Caco-2 (cell line): ENCODE results near the gene RPP25L. TPM values are rescaled to one million over a fixed set of nuclear protein-coding genes. Genes with fewer than 3 reads are reported as not detected.
"Not testable (repeated sequence)": the region's sequence is repeated elsewhere in the genome, so short reads cannot be mapped to it uniquely, and the experiment has no call there.

Experiments used
- BruUV-seq: library from RNA; stranded (reverse); fragments of 400-500 nt; replicated peaks from 2 replicates; lab custom pipeline; 2021; lab: Mats Ljungman, UMichigan
- CTCF ChIA-PET: fragments of 300-600 bp; sonication (Branson Sonifier 250); formaldehyde crosslinking; loops from one replicate; lab custom pipeline; 2022; ENCODE audit warnings: antibody characterized with exemption; lab: Charles Lee
- POLR2A ChIA-PET: fragments of 300-600 bp; sonication (Branson Sonifier 250); formaldehyde crosslinking; loops from one replicate; lab custom pipeline; 2022; ENCODE audit warnings: antibody characterized with exemption; lab: Charles Lee
- DNase-seq, 2 experiments: peaks; one replicate each; pipeline versions ENCODE4 v3.0.0 to v3.0.0-alpha.2; 2020 to 2022
- H3K27me3 ChIP-seq: replicated peaks from 2 replicates; pipeline ENCODE4 v1.6.0; 2011; ENCODE audit warnings: low read length; ENCODE audit not compliant: control insufficient read depth, insufficient read depth
- H3K36me3 ChIP-seq: 2 replicates; pipeline ENCODE4 v1.5.1; 2011; ENCODE audit warnings: low read length; ENCODE audit not compliant: control insufficient read depth, insufficient read depth
- H3K4me1 ChIP-seq: fragments of 250-450 bp; sonication (Bioruptor Pico); 2 replicates; pipeline ENCODE4 v1.5.1; 2020; ENCODE audit warnings: mild to moderate bottlenecking
- H3K4me3 ChIP-seq: 2 replicates; pipeline ENCODE4 v1.5.1; 2011; ENCODE audit warnings: low read depth, mild to moderate bottlenecking, control low read depth, low read length
- H3K9me3 ChIP-seq: fragments of 250-450 bp; sonication (Bioruptor Pico); 2 replicates; pipeline ENCODE4 v1.5.1; 2020; ENCODE audit warnings: mild to moderate bottlenecking, moderate library complexity
- H3K27ac Mint-ChIP-seq: one replicate; pipeline ENCODE4 v1.8.0; 2022; ENCODE audit warnings: mixed read lengths; ENCODE audit not compliant: unreplicated experiment
- H3K27me3 Mint-ChIP-seq: one replicate; pipeline ENCODE4 v1.8.0; 2022; ENCODE audit warnings: mixed read lengths; ENCODE audit not compliant: insufficient read depth, unreplicated experiment
- H3K36me3 Mint-ChIP-seq: one replicate; pipeline ENCODE4 v1.8.0; 2022; ENCODE audit warnings: mild to moderate bottlenecking, mixed read lengths; ENCODE audit not compliant: insufficient read depth, unreplicated experiment
- H3K4me1 Mint-ChIP-seq: one replicate; pipeline ENCODE4 v1.8.0; 2022; ENCODE audit warnings: low read depth, mixed read lengths; ENCODE audit not compliant: unreplicated experiment
- H3K4me3 Mint-ChIP-seq: one replicate; pipeline ENCODE4 v1.8.0; 2022; ENCODE audit warnings: mild to moderate bottlenecking, moderate library complexity, mixed read lengths; ENCODE audit not compliant: unreplicated experiment
- H3K9me3 Mint-ChIP-seq: one replicate; pipeline ENCODE4 v1.8.0; 2022; ENCODE audit warnings: mixed read lengths; ENCODE audit not compliant: unreplicated experiment
- CTCF ChIP-seq, 2 experiments: fragments of 200-600 bp in 1 of 2; IDR thresholded peaks; 1 replicate in 1 of 2; 2 replicates in 1 of 2; pipeline versions ENCODE4 v1.5.1 to v1.8.0; 2011 to 2022; ENCODE audit warnings: antibody characterized with exemption in 1 of 2, control low read depth in 1 of 2, inconsistent platforms in 1 of 2, low read depth in 1 of 2, low read length in 1 of 2, mild to moderate bottlenecking in 1 of 2, moderate library complexity in 1 of 2; ENCODE audit not compliant: insufficient read depth in 1 of 2, severe bottlenecking in 1 of 2, unreplicated experiment in 1 of 2
- intact Hi-C: fragments of 100-400 bp; cut with micrococcal nuclease; formaldehyde crosslinking; loops from one replicate; pipeline ENCODE4 v1.10.0; 2022; ENCODE audit not compliant: unreplicated experiment
- total RNA-seq: library from RNA; stranded (reverse); gene quantifications from 2 replicates; pipeline ENCODE4 v1.2.3, GENCODE V29; 2022

Gene RPP25L
- total RNA-seq, 1 experiment from 2014 or later, result 27.4 TPM

DNA sequence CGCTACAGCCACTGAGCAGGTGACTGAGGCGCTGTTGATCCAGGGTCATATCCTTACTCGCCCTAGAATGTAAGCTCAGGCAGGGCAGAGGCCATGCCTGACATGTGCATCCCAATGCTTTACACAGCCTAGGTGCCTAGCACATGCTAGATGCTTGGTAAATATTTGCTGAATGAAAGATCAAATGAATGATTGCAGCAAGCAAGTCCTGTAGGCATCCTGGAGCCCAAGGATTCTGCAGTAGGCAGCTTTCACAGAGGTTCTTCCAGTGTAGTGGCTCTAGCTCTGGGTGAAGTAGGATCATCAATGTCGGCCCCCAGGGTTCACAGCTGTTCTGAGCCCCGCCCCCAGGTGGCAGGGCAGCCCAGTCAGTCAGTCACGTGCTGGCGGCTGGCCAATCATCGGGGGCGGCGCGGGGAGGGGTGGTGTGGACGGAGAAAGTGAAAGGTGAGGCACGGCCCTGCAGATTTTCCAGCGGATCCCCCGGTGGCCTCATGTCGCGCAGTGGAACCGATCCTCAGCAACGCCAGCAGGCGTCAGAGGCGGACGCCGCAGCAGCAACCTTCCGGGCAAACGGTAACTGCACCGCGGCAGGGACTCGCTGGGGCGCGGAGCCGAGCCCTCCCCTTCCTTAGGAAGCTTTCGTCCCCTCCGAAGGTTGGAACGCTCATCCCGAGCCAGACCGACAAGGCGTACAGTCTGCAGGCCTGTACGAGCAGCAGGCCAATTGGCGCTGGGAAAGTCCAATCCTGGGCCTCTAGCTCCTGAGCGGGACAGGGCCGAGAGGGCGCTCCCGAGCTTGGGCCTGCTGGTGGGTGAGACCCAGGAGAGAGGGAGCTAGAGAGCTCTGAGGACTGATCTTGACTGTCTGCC, 34.5 kb upstream of the RPP25L start, which contains the start of gene GALT:
TSS of gene GALT (plus strand) at position 465 of the 873 bp plus-strand sequence. CDS start at position 495, 30 bp downstream.
- Mint-ChIP-seq H3K4me1 (peaks cover 25% of the 10 kb centered on the region), H3K27ac (peak within 1 kb of the TSS; percentile 77), H3K4me3 (peak within 1 kb of the TSS; percentile 81), H3K36me3 (peaks cover 16% of the 10 kb centered on the region), H3K27me3 (no peaks in the 10 kb centered on the region), H3K9me3 (no peaks in the 10 kb centered on the region)
- peak; percentile 36 to 61 for TF ChIP-seq CTCF (IDR thresholded peaks at IDR 0.05; ENCODE audit: insufficient read depth in 1 of 2, low read depth in 1 of 2, low read length in 1 of 2, severe bottlenecking in 1 of 2, unreplicated experiment in 1 of 2)
- H3K4me1 ChIP-seq, result peaks cover 34% of the 10 kb centered on the region
- TSS peak; percentile 51 for BruUV-seq
- peak within 1 kb of the TSS; percentile 77 for H3K4me3 ChIP-seq
- no peaks in the 10 kb centered on the region for H3K36me3 ChIP-seq
- no peaks in the 10 kb centered on the region for H3K27me3 ChIP-seq
- no peaks in the 10 kb centered on the region for H3K9me3 ChIP-seq
- peak; percentile 97 to 98 for DNase-seq
- intact Hi-C loops, result loop anchor here (1.0 to 2.0 kb wide), 2 partner anchors 9 to 18 kb away; partner anchors contain the start of gene SIGMAR1
- ChIA-PET CTCF (interaction anchor here (0.5 to 2.6 kb wide), 14 partner anchors 9 to 502 kb away, joined by 3 to 25 read pairs (median 4); partner anchors contain the start of genes ARID3C, DCTN3, RPP25L and SIGMAR1), POLR2A (interaction anchor here (0.7 to 2.0 kb wide), 4 partner anchors 8 to 55 kb away, joined by 3 to 7 read pairs (median 4); partner anchors contain the start of gene SIGMAR1)

DNA sequence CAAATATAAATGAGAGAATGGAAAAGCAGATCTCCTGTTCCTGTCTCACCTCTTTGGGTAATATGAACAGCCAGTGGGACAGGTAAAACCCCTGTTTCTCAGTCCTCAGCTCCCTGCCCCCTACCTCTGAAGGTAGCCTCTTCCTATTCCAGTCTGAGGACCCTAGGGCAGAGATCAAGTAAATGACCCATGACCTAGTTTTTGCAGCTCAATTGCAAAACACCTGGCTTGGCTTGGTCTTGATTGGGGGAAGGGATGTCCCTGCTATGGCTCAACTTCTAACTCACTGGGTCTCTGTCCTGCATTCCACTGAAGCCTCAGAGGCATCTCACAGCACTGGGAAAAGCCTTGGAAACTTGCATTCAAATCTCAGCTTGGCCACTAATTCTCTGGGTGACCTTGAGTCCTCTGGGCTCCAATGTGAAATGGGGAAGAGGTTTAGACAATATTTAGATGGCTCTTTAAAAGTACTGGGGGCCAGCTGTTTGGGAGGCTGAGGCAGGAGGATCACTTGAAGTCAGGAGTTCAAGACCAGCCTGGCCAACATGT, 32.9 kb upstream of the RPP25L start:
- no TSS peak for BruUV-seq
- Mint-ChIP-seq H3K27me3 (no peaks in the 10 kb centered on the region), H3K27ac (peak overlapping the region; percentile 69), H3K9me3 (no peaks in the 10 kb centered on the region), H3K4me3 (peak overlapping the region; percentile 42), H3K4me1 (peaks cover 28% of the 10 kb centered on the region), H3K36me3 (peaks cover 13% of the 10 kb centered on the region)
- Histone ChIP-seq H3K36me3 (no peaks in the 10 kb centered on the region), H3K4me3 (no peak overlapping the region), H3K4me1 (peaks cover 30% of the 10 kb centered on the region), H3K9me3 (no peaks in the 10 kb centered on the region), H3K27me3 (no peaks in the 10 kb centered on the region)
- ChIA-PET CTCF (interaction anchor here (0.6 to 1.0 kb wide), 4 partner anchors 11 to 58 kb away, joined by 3 to 6 read pairs (median 4); no protein-coding TSS in a partner anchor), POLR2A (interaction anchor here (0.5 kb wide), 1 partner anchor 1001 kb away, joined by 4 read pairs; no protein-coding TSS in a partner anchor)
- peak; percentile 72 to 81 for DNase-seq
- no peak for TF ChIP-seq CTCF (IDR thresholded peaks at IDR 0.05; ENCODE audit: insufficient read depth in 1 of 2, low read depth in 1 of 2, low read length in 1 of 2, severe bottlenecking in 1 of 2, unreplicated experiment in 1 of 2)
- intact Hi-C loops, result loop anchor here (1.0 kb wide), 1 partner anchor 7 kb away; the partner anchor contains the start of gene IL11RA

GRCh38 chr9:34642679-34643078, 30.8 kb upstream of the RPP25L start:
- CTCF ChIA-PET, result interaction anchor here (1.0 to 1.2 kb wide), 2 partner anchors 9 kb away, joined by 3 to 5 read pairs; partner anchors contain the start of gene IL11RA
- BruUV-seq, result no TSS peak
- POLR2A ChIA-PET, result no interaction called here

GRCh38 chr9:34639322-34639721, 27.4 kb upstream of the RPP25L start:
- H3K27ac Mint-ChIP-seq, H3K27me3 Mint-ChIP-seq, DNase-seq, H3K27me3 ChIP-seq, BruUV-seq, POLR2A ChIA-PET, H3K4me1 Mint-ChIP-seq, intact Hi-C loops, H3K4me3 Mint-ChIP-seq, H3K9me3 ChIP-seq, H3K4me1 ChIP-seq, H3K36me3 Mint-ChIP-seq, H3K36me3 ChIP-seq, CTCF ChIA-PET, H3K9me3 Mint-ChIP-seq, H3K4me3 ChIP-seq: not testable (repeated sequence)

More at GRCh38 chr9:34642679-34643078, 30.8 kb upstream of the RPP25L start:
- no peak for TF ChIP-seq CTCF (IDR thresholded peaks at IDR 0.05; ENCODE audit: insufficient read depth in 1 of 2, low read depth in 1 of 2, low read length in 1 of 2, severe bottlenecking in 1 of 2, unreplicated experiment in 1 of 2)
- no peaks in the 10 kb centered on the region for H3K27me3 ChIP-seq
- H3K4me3 ChIP-seq, result no peak overlapping the region
- H3K36me3 Mint-ChIP-seq, result peaks cover 6% of the 10 kb centered on the region
- H3K27me3 Mint-ChIP-seq, result no peaks in the 10 kb centered on the region
- H3K4me1 Mint-ChIP-seq, result peaks cover 23% of the 10 kb centered on the region
- no peak for DNase-seq
- no peak overlapping the region for H3K4me3 Mint-ChIP-seq
- intact Hi-C loops, result no loop called here
- H3K9me3 Mint-ChIP-seq, result no peaks in the 10 kb centered on the region
- H3K9me3 ChIP-seq, result no peaks in the 10 kb centered on the region
- no peaks in the 10 kb centered on the region for H3K36me3 ChIP-seq
- H3K4me1 ChIP-seq, result peaks cover 28% of the 10 kb centered on the region
- no peak overlapping the region for H3K27ac Mint-ChIP-seq
